ENCODE results near the gene TANGO2. TPM values are rescaled to one million over a fixed set of nuclear protein-coding genes. Genes with fewer than 3 reads are reported as not detected.

Gene TANGO2
- total RNA-seq, 2 experiments from 2014 or later, result 40.7 to 41.2 TPM

GRCh38 chr22:20026204-20026908, 5.4 kb downstream of the TANGO2 start:
- Mint-ChIP-seq H3K4me1 (peaks cover 15% of the 10 kb centered on the region), H3K36me3 (no peaks in the 10 kb centered on the region)
- POLR2A ChIA-PET, result no interaction called here

GRCh38 chr22:20026996-20027601, 6.2 kb downstream of the TANGO2 start:
- POLR2A ChIA-PET, result no interaction called here
- H3K27ac Mint-ChIP-seq, result no peak overlapping the region
- DNase-seq, result no peak
- H3K9me3 Mint-ChIP-seq, result no peaks in the 10 kb centered on the region
- no peaks in the 10 kb centered on the region for H3K36me3 Mint-ChIP-seq
- H3K27me3 Mint-ChIP-seq, result no peaks in the 10 kb centered on the region
- no peak for ATAC-seq (ENCODE audit: low read depth)
- H3K4me1 Mint-ChIP-seq, result peaks cover 10% of the 10 kb centered on the region
- no peak overlapping the region for H3K4me3 Mint-ChIP-seq

More at GRCh38 chr22:20026204-20026908, 5.4 kb downstream of the TANGO2 start:
- no peak overlapping the region for H3K27ac Mint-ChIP-seq
- H3K4me3 Mint-ChIP-seq, result no peak overlapping the region
- ATAC-seq (ENCODE audit: low read depth) (no peak), DNase-seq (no peak)
- H3K27me3 Mint-ChIP-seq, result no peaks in the 10 kb centered on the region
- no peaks in the 10 kb centered on the region for H3K9me3 Mint-ChIP-seq

GRCh38 chr22:20027966-20028854, 7.3 kb downstream of the TANGO2 start:
- POLR2A ChIA-PET, result no interaction called here
- no peak for DNase-seq
- H3K9me3 Mint-ChIP-seq, result no peaks in the 10 kb centered on the region
- H3K27me3 Mint-ChIP-seq, result no peaks in the 10 kb centered on the region
- ATAC-seq (ENCODE audit: low read depth), result peak; percentile 45
- H3K27ac Mint-ChIP-seq, result no peak overlapping the region
- peaks cover 5% of the 10 kb centered on the region for H3K4me1 Mint-ChIP-seq
- no peaks in the 10 kb centered on the region for H3K36me3 Mint-ChIP-seq
- H3K4me3 Mint-ChIP-seq, result no peak overlapping the region

GRCh38 chr22:20028855-20029549, 8.1 kb downstream of the TANGO2 start:
- ATAC-seq (ENCODE audit: low read depth) (no peak), DNase-seq (no peak)
- POLR2A ChIA-PET, result interaction anchor here (1.2 kb wide), 1 partner anchor 8 kb away, joined by 3 read pairs; the partner anchor contains the start of gene TANGO2
- H3K27ac Mint-ChIP-seq, result no peak overlapping the region
- H3K4me1 Mint-ChIP-seq, result peaks cover 3% of the 10 kb centered on the region
- H3K9me3 Mint-ChIP-seq, result no peaks in the 10 kb centered on the region
- H3K4me3 Mint-ChIP-seq, result no peak overlapping the region
- H3K27me3 Mint-ChIP-seq, result no peaks in the 10 kb centered on the region
- no peaks in the 10 kb centered on the region for H3K36me3 Mint-ChIP-seq

- no peak for ATAC-seq (ENCODE audit: low read depth)
- Mint-ChIP-seq H3K4me1 (peaks cover 4% of the 10 kb centered on the region), H3K9me3 (no peaks in the 10 kb centered on the region), H3K27ac (no peak overlapping the region), H3K4me3 (no peak overlapping the region), H3K27me3 (no peaks in the 10 kb centered on the region), H3K36me3 (no peaks in the 10 kb centered on the region)
- POLR2A ChIA-PET, result interaction anchor here (1.2 kb wide), 1 partner anchor 9 kb away, joined by 3 read pairs; the partner anchor contains the start of gene TANGO2
- DNase-seq, result no peak
These were observed 8.8 kb downstream of the TANGO2 start for GRCh38 chr22:20029550-20030225.

GRCh38 chr22:20031732-20032406, 11.0 kb downstream of the TANGO2 start:
- H3K27me3 Mint-ChIP-seq, result no peaks in the 10 kb centered on the region
- no peak for DNase-seq
- H3K36me3 Mint-ChIP-seq, result peaks cover under 1% of the 10 kb centered on the region
- ATAC-seq (ENCODE audit: low read depth), result no peak
- no peak overlapping the region for H3K4me3 Mint-ChIP-seq
- POLR2A ChIA-PET, result no interaction called here
- peaks cover 1% of the 10 kb centered on the region for H3K4me1 Mint-ChIP-seq
- H3K9me3 Mint-ChIP-seq, result no peaks in the 10 kb centered on the region
- no peak overlapping the region for H3K27ac Mint-ChIP-seq

GRCh38 chr22:20032407-20032991, 11.6 kb downstream of the TANGO2 start:
- Mint-ChIP-seq H3K36me3 (peaks cover 5% of the 10 kb centered on the region), H3K27ac (no peak overlapping the region), H3K4me1 (peaks cover 1% of the 10 kb centered on the region), H3K4me3 (no peak overlapping the region), H3K27me3 (no peaks in the 10 kb centered on the region), H3K9me3 (no peaks in the 10 kb centered on the region)
- ATAC-seq (ENCODE audit: low read depth) (no peak), DNase-seq (no peak)
- POLR2A ChIA-PET, result interaction anchor here (1.8 kb wide), 1 partner anchor 12 kb away, joined by 4 read pairs; the partner anchor contains the start of gene TANGO2

- peaks cover 1% of the 10 kb centered on the region for H3K4me1 Mint-ChIP-seq
- no peak overlapping the region for H3K4me3 Mint-ChIP-seq
- H3K27me3 Mint-ChIP-seq, result no peaks in the 10 kb centered on the region
- H3K27ac Mint-ChIP-seq, result no peak overlapping the region
- H3K36me3 Mint-ChIP-seq, result peaks cover 5% of the 10 kb centered on the region
- POLR2A ChIA-PET, result interaction anchor here (0.6 to 1.8 kb wide), 2 partner anchors 12 to 363 kb away, joined by 3 to 4 read pairs; partner anchors contain the start of gene TANGO2
- DNase-seq, result no peak
- no peak for ATAC-seq (ENCODE audit: low read depth)
- H3K9me3 Mint-ChIP-seq, result no peaks in the 10 kb centered on the region
These were observed 12.3 kb downstream of the TANGO2 start for GRCh38 chr22:20033045-20033706.

- H3K9me3 Mint-ChIP-seq, result no peaks in the 10 kb centered on the region
- H3K4me3 Mint-ChIP-seq, result no peak overlapping the region
- H3K4me1 Mint-ChIP-seq, result peaks cover 1% of the 10 kb centered on the region
- H3K27me3 Mint-ChIP-seq, result no peaks in the 10 kb centered on the region
- DNase-seq, result no peak
- ATAC-seq (ENCODE audit: low read depth), result no peak
- peaks cover 7% of the 10 kb centered on the region for H3K36me3 Mint-ChIP-seq
- H3K27ac Mint-ChIP-seq, result no peak overlapping the region
- POLR2A ChIA-PET, result interaction anchor here (1.8 kb wide), 1 partner anchor 13 kb away, joined by 4 read pairs; the partner anchor contains the start of gene TANGO2
These were observed 13.2 kb downstream of the TANGO2 start for GRCh38 chr22:20034143-20034542.

- H3K4me1 Mint-ChIP-seq, result peaks cover 1% of the 10 kb centered on the region
- no peak overlapping the region for H3K4me3 Mint-ChIP-seq
- H3K36me3 Mint-ChIP-seq, result peaks cover 8% of the 10 kb centered on the region
- H3K27ac Mint-ChIP-seq, result no peak overlapping the region
- no peaks in the 10 kb centered on the region for H3K27me3 Mint-ChIP-seq
- POLR2A ChIA-PET, result no interaction called here
- DNase-seq, result no peak
- ATAC-seq (ENCODE audit: low read depth), result no peak
- no peaks in the 10 kb centered on the region for H3K9me3 Mint-ChIP-seq
These were observed 14.6 kb downstream of the TANGO2 start for GRCh38 chr22:20035375-20036083.

GRCh38 chr22:20036084-20036482, 15.2 kb downstream of the TANGO2 start:
- Mint-ChIP-seq H3K4me3 (no peak overlapping the region), H3K36me3 (peaks cover 8% of the 10 kb centered on the region), H3K9me3 (no peaks in the 10 kb centered on the region), H3K4me1 (peaks cover 1% of the 10 kb centered on the region), H3K27me3 (no peaks in the 10 kb centered on the region), H3K27ac (no peak overlapping the region)
- POLR2A ChIA-PET, result no interaction called here
- no peak for DNase-seq
- no peak for ATAC-seq (ENCODE audit: low read depth)

Measured in activated naive CD8-positive, alpha-beta T cell treated with anti-CD3 and anti-CD28 coated beads, Interleukin-2, amount 10 ng/mL, durations not matched to agents 7 days and 5 days (primary cell).